ENCODE results near the gene KRT6B. TPM values are rescaled to one million over a fixed set of nuclear protein-coding genes. Genes with fewer than 3 reads are reported as not detected.

The KRT6B gene
- polyA plus RNA-seq, 1 experiment: not detected

- no peak overlapping the region for H3K4me3 ChIP-seq (ENCODE audit: low read depth, low read length)
- POLR2A ChIA-PET: no interaction called here
- peaks cover 4% of the 10 kb centered on the region for H3K27me3 ChIP-seq (ENCODE audit: control insufficient read depth, insufficient read depth, low read length)
- no peak for TF ChIP-seq CTCF (IDR thresholded peaks at IDR 0.05; ENCODE audit: insufficient read depth, low read depth, low read length)
- no peaks in the 10 kb centered on the region for H3K36me3 ChIP-seq (ENCODE audit: control insufficient read depth, insufficient read depth, low read length)
- DNase-seq (ENCODE audit: low read depth): no peak
- CTCF ChIA-PET: no interaction called here
These were observed 14.4 kb downstream of the KRT6B start for GRCh38 chr12:52437508-52437907.

GRCh38 chr12:52436828-52437474 is 15.0 kb downstream of the KRT6B start:
- Histone ChIP-seq H3K4me3 (ENCODE audit: low read depth, low read length) (no peak overlapping the region), H3K27me3 (ENCODE audit: control insufficient read depth, insufficient read depth, low read length) (peaks cover 4% of the 10 kb centered on the region), H3K36me3 (ENCODE audit: control insufficient read depth, insufficient read depth, low read length) (no peaks in the 10 kb centered on the region)
- CTCF ChIA-PET: no interaction called here
- DNase-seq (ENCODE audit: low read depth): no peak
- no peak for TF ChIP-seq CTCF (IDR thresholded peaks at IDR 0.05; ENCODE audit: insufficient read depth, low read depth, low read length)
- POLR2A ChIA-PET: no interaction called here

- Histone ChIP-seq H3K4me3 (ENCODE audit: low read depth, low read length) (no peak overlapping the region), H3K27me3 (ENCODE audit: control insufficient read depth, insufficient read depth, low read length) (peaks cover 7% of the 10 kb centered on the region), H3K36me3 (ENCODE audit: control insufficient read depth, insufficient read depth, low read length) (no peaks in the 10 kb centered on the region)
- ChIA-PET CTCF (no interaction called here), POLR2A (no interaction called here)
- TF ChIP-seq CTCF (IDR thresholded peaks at IDR 0.05; ENCODE audit: insufficient read depth, low read depth, low read length): no peak
- DNase-seq (ENCODE audit: low read depth): no peak
These were observed 15.7 kb downstream of the KRT6B start for GRCh38 chr12:52436000-52436827.

- Histone ChIP-seq H3K4me3 (ENCODE audit: low read depth, low read length) (no peak overlapping the region), H3K27me3 (ENCODE audit: control insufficient read depth, insufficient read depth, low read length) (peaks cover 10% of the 10 kb centered on the region), H3K36me3 (ENCODE audit: control insufficient read depth, insufficient read depth, low read length) (no peaks in the 10 kb centered on the region)
- DNase-seq (ENCODE audit: low read depth): no peak
- no peak for TF ChIP-seq CTCF (IDR thresholded peaks at IDR 0.05; ENCODE audit: insufficient read depth, low read depth, low read length)
- ChIA-PET POLR2A (no interaction called here), CTCF (no interaction called here)
These were observed 16.3 kb downstream of the KRT6B start for GRCh38 chr12:52435659-52435999.

- POLR2A ChIA-PET: no interaction called here
- DNase-seq (ENCODE audit: low read depth): no peak
- Histone ChIP-seq H3K27me3 (ENCODE audit: control insufficient read depth, insufficient read depth, low read length) (peaks cover 15% of the 10 kb centered on the region), H3K36me3 (ENCODE audit: control insufficient read depth, insufficient read depth, low read length) (no peaks in the 10 kb centered on the region), H3K4me3 (ENCODE audit: low read depth, low read length) (no peak overlapping the region)
- CTCF ChIA-PET: interaction anchor here (0.9 to 1.1 kb wide), 2 partner anchors 9 to 62 kb away, joined by 3 to 5 read pairs; no protein-coding TSS in a partner anchor
- TF ChIP-seq CTCF (IDR thresholded peaks at IDR 0.05; ENCODE audit: insufficient read depth, low read depth, low read length): no peak
These were observed 17.0 kb downstream of the KRT6B start for GRCh38 chr12:52434760-52435530.
